Measurements from ENCODE around the gene DNAL1. TPM values are rescaled to one million over a fixed set of nuclear protein-coding genes. Genes with fewer than 3 reads are reported as not detected.

DNAL1 gene
- total RNA-seq, 1 donor from 2014 or later: 16.6 TPM

DNA sequence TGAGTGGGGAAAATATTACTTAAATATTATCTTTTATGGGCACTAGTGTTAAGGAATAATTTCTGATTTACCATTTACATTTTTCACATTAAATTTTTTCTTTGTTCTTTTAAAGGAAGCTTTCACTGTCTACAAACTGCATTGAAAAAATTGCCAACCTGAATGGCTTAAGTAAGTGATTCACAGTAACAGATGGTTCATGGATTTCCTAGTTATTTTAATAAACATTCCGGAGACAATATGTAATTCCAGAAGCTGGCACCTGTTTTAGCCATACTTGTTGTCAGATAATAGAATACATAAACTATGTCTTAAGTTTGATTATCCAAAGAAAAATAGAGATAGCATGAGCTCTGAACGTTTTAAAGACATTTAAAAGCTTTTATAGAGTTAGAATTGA lies 17.1 kb downstream of the DNAL1 start:
- no peaks in the 10 kb centered on the region for H3K9me3 ChIP-seq
- TF ChIP-seq CTCF (IDR thresholded peaks at IDR 0.05): no peak
- DNase-seq (no peak), ATAC-seq (no peak)
- peaks cover 4% of the 10 kb centered on the region for H3K36me3 ChIP-seq
- H3K27me3 ChIP-seq: no peaks in the 10 kb centered on the region
- no peak overlapping the region for H3K4me3 ChIP-seq
- intact Hi-C loops (cut with DNase I): no loop called here
- H3K4me1 ChIP-seq: no peaks in the 10 kb centered on the region
- H3K27ac ChIP-seq: no peak overlapping the region

GRCh38 chr14:73662487-73662943 lies 17.7 kb downstream of the DNAL1 start:
- Histone ChIP-seq H3K4me3 (no peak overlapping the region), H3K36me3 (peaks cover 4% of the 10 kb centered on the region), H3K4me1 (no peaks in the 10 kb centered on the region), H3K27ac (no peak overlapping the region), H3K9me3 (no peaks in the 10 kb centered on the region), H3K27me3 (no peaks in the 10 kb centered on the region)
- TF ChIP-seq CTCF (IDR thresholded peaks at IDR 0.05): no peak
- ATAC-seq (peak; percentile 58), DNase-seq (no peak)
- intact Hi-C loops (cut with DNase I): no loop called here

- ATAC-seq: no peak
- no peak overlapping the region for H3K4me3 ChIP-seq
- H3K27ac ChIP-seq: no peak overlapping the region
- H3K36me3 ChIP-seq: peaks cover 4% of the 10 kb centered on the region
- no peaks in the 10 kb centered on the region for H3K4me1 ChIP-seq
- intact Hi-C loops (cut with DNase I): no loop called here
- DNase-seq: no peak
- TF ChIP-seq CTCF (IDR thresholded peaks at IDR 0.05): no peak
- H3K9me3 ChIP-seq: no peaks in the 10 kb centered on the region
- H3K27me3 ChIP-seq: no peaks in the 10 kb centered on the region
Observed at GRCh38 chr14:73663548-73664212, 18.9 kb downstream of the DNAL1 start.

DNA sequence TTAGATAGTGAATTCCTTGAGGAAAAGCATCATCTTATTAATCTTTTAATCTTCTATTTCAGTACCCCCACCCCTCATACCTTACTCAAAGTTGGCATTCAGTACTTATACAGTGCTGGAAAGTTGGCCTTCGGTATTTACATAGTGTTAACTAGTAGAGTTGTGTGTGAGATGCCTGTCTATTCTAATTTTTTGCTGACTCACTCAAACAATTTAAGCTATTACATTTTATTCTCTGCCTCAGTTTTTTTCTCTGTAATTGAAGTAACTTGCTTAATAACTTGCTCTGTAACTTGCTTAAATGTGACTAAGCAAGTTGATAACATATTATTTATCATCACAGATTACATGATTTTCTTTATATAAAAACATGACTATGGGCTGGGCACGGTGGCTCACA lies 20.3 kb downstream of the DNAL1 start:
- Histone ChIP-seq H3K4me3 (no peak overlapping the region), H3K27ac (no peak overlapping the region), H3K36me3 (no peaks in the 10 kb centered on the region), H3K27me3 (no peaks in the 10 kb centered on the region), H3K4me1 (no peaks in the 10 kb centered on the region), H3K9me3 (no peaks in the 10 kb centered on the region)
- intact Hi-C loops (cut with DNase I): no loop called here
- no peak for ATAC-seq
- DNase-seq: no peak
- TF ChIP-seq CTCF (IDR thresholded peaks at IDR 0.05): no peak

- DNase-seq (no peak), ATAC-seq (no peak)
- Histone ChIP-seq H3K36me3 (no peaks in the 10 kb centered on the region), H3K9me3 (no peaks in the 10 kb centered on the region), H3K27ac (no peak overlapping the region), H3K4me3 (no peak overlapping the region), H3K4me1 (no peaks in the 10 kb centered on the region), H3K27me3 (no peaks in the 10 kb centered on the region)
- intact Hi-C loops (cut with DNase I): no loop called here
- no peak for TF ChIP-seq CTCF (IDR thresholded peaks at IDR 0.05)
Observed at GRCh38 chr14:73666583-73666982, 21.8 kb downstream of the DNAL1 start.

- ATAC-seq: no peak
- Histone ChIP-seq H3K9me3 (no peaks in the 10 kb centered on the region), H3K4me3 (no peak overlapping the region), H3K27me3 (no peaks in the 10 kb centered on the region), H3K27ac (no peak overlapping the region), H3K4me1 (no peaks in the 10 kb centered on the region), H3K36me3 (peaks cover under 1% of the 10 kb centered on the region)
- intact Hi-C loops (cut with DNase I): no loop called here
- no peak for TF ChIP-seq CTCF (IDR thresholded peaks at IDR 0.05)
- no peak for DNase-seq
Observed at GRCh38 chr14:73667854-73668253, 23.1 kb downstream of the DNAL1 start.
